Posterior vena cava (tissue), 2 donors: ENCODE results near the gene SLC23A3. TPM values are rescaled to one million over a fixed set of nuclear protein-coding genes. Genes with fewer than 3 reads are reported as not detected.
"Not testable (repeated sequence)": the region's sequence is repeated elsewhere in the genome, so short reads cannot be mapped to it uniquely, and the experiment has no call there.

Source experiments
- DNase-seq: peaks from one replicate; pipeline ENCODE4 v3.0.0-alpha.2; 2020; ENCODE audit warnings: low spot score
- intact Hi-C, 2 donors: fragments of 100-400 bp; cut with DNase I; formaldehyde crosslinking; loops; one replicate each; pipeline versions ENCODE4 v1.14.1 to v1.14.2; 2022 to 2023
- total RNA-seq, 2 donors: library from RNA; stranded (reverse); fragmentation: NEBNext Ultra II Directional; extraction: Animal tissue kit (Norgen Biotek cat#: 25700); gene quantifications; one replicate each; pipeline ENCODE4 v1.2.1, GENCODE V29; 2021
- donor health status: DM: yes; HTN: yes; CAD: no.
- donor health status: DM: yes; HTN: yes; CAD: no.

SLC23A3 gene
- total RNA-seq, 2 donors from 2014 or later: 0.71 to 2.1 TPM

DNA sequence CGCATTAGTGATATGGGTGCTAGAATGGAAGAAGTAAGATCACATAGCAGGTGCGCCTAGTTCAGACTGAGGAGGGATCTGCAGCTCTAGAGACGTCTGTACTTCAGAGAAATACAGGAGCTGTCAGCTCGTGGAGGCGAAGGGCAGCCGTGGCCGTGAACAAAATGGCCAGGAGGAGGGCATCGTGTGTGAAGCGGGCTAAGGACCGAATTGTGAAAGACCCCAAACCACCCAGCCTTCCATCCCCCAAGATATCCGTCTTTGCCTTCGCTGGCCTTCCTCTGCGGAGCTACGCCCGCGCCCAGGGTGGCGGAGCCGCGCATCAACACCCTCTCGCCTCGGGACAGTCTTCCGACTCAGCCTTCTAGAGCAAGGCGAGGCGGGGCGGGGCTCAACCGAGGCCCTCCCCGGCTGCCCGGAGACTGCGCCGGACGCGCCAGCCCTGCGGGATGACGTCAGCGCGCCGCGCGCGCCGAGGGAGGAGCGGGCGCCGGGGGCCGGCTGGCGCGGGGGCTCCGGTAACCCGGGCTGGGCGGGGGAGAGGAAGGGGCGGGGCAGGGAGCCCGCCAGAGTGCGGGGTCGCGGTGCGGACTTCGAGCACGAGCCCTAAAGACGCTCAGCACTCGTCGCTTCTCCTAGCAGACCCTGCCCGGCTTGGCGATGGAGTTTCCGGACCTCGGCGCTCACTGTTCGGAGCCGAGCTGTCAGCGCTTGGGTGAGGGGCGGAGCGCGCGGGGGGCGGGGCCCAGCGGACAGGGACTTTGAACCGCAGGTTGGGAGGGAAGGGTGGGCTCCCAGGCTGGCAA, 36.7 kb upstream of the SLC23A3 start, which contains the start of gene ZFAND2B:
TSS of gene ZFAND2B (plus strand) at position 455 of the 806 bp plus-strand sequence. CDS start at position 661, 206 bp downstream.
- DNase-seq: peak; percentile 98
- intact Hi-C loops: no loop called here

DNA sequence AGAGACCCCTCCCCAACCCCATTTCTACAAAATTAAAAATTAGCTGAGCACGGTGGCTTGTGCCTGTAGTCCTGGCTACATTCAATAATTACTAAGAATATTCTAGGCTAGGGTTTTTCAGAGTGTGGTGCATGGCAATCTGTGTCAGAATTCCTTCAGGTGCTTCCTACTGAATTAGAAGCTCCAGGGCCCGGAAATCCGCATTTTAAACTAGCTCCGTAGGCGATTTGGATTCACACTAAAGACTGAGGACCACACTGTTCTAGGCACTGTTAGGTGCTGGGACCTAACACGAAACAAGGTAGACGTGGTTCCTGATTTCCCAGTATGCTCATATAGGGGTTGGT, 36.1 kb upstream of the SLC23A3 start:
- intact Hi-C loops: no loop called here
- DNase-seq: no peak

DNA sequence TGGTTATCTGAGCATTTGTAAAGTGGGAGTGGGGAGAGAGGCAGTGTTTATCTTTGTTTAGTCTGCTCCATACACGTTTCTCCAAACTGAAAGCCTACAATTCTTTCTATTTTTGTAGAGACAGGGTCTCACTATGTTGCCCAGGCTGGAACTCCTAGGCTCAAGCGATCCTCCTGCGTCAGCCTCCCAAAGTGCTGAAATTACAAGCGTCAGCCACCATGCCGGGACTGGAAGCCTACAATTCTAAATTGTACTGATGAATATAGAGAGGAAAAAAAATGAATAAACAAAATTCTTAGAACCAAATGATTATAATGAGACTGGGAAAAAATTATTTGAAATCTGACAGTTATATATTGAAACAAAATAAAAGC, 35.3 kb upstream of the SLC23A3 start:
- no peak for DNase-seq
- intact Hi-C loops: no loop called here

DNA sequence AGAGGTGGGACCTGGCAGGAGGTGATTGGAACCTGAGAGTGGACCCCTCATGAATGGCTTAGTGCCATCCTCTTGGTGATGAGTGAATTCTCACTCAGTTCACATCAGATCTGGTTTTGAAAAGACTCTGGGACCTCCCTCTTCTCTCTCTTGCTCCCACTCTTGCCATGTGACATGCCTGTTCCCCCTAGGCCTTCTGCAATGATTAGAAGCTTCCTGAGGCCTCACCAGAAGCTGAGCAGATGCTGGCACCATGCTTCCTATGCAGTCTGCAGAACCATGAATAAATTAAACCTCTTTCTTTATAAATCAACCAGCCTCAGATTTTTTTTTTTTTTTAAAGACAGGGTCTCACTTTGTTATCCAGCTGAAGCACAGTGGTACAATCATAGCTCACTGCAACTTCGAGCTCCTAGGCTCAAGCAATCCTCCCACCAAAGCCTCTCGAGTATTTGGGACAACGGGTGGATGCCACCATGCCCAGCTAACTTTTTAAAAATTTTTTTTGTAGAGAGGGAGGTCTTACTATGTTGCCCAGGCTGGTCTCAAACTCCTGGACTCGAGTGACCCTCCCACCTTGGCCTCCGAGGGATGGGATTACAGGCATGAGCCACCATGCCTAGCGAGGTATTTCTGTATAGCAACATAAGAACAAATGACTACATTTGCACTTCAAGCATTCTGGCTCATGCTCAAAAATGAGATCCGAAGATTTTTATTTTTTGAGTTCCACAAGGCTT, 34.8 kb upstream of the SLC23A3 start:
- intact Hi-C loops: no loop called here
- no peak for DNase-seq

DNA sequence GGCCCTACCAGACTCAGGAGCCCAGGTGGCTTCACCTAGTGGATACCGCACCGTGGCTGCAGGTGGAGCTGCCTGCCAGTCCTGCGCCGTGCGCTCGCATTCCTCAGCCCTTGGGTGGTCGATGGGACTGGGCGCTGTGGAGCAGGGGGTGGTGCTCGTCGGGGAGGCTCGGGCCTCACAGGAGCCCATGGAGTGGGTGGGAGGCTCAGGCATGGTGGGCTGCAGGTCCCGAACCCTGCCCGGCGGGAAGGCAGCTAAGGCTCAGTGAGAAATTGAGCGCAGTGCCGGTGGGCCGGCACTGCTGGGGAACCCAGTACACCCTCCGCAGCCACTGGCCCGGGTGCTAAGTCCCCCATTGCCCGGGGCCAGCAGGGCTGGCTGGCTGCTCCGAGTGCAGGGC, 31.5 kb upstream of the SLC23A3 start:
- intact Hi-C loops, DNase-seq: not testable (repeated sequence)

DNA sequence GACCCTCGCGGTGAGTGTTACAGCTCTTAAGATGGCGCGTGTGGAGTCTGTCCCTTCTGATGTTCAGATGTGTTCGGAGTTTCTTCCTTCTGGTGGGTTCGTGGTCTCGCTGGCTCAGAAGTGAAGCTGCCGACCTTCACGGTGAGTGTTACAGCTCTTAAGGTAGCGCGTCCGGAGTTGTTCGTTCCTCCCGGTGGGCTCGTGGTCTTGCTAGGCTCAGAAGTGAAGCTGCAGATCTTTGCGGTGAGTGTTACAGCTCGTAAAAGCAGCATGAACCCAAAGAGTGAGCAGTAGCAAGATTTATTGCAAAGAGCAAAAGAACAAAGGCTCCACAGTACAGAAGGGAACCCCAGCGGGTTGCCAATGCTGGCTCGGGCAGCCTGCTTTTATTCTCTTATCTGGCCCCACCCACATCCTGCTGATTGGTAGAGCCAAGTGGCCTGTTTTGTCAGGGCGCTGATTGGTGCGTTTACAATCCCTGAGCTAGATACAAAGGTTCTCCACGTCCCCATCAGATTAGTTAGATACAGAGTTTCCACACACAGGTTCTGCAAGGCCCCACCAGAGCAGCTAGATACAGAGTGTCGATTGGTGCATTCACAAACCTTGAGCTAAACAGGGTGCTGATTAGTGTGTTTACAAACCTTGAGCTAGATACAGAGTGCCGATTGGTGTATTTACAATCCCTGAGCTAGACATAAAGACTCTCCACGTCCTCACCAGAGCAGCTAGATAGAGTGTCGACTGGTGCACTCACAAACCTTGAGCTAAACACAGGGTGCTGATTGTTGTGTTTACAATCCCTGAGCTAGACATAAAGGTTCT, 30.9 kb upstream of the SLC23A3 start:
- DNase-seq, intact Hi-C loops: not testable (repeated sequence)

DNA sequence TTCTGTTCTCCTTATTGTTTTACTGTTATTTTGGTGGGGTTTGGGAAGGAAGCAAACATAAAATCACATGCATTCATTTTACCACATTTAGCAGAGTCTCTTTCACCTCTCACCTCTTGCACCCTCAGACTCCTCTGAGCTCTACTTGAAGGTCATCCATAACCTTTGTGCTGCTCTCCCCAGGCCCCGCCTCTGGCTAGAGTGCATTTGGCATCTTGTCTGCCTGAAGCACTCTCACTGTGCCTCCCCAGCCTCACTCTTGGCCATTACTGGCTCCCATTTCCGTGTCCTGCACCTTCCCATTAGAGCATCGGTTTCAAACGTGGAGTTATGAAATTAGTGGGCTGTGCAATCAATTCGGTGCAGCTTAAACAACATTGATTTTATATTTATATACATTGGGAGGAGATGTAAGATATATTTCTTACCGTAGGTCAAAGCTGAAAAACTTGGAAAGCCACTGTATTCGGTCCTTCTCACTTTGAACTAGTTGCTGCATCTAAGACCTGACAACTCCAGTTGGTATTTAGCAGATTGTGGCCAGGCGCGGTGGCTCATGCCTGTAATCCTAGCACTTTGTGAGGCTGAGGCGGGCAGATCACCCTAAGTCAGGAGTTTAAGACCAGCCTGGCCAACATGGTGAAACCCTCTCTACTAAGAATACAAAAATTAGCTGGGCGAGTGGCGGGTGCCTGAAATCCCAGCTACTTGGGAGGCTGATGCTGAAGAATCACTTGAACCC, 29.8 kb upstream of the SLC23A3 start:
- DNase-seq: no peak
- intact Hi-C loops: no loop called here

DNA sequence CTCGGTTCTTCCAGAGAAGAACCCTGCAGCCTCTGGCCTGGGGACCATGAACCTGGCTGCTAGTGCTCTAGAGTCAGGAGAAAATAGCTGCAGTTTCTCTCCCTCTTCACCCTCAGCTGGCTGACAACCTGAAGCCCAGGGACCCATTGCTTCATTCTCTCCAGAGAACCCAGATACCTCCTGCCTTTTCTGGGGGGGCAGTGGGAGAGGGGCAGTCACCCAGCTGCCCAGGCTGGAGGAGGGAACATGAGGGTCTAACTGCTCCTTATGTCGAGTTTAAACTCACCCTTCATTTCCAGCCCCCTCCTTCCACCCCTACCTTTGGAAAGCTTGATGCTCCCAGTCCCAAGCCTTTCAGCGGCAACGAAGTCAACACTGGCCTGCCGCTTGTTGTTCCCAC, 29.1 kb upstream of the SLC23A3 start:
- DNase-seq: no peak
- intact Hi-C loops: no loop called here

DNA sequence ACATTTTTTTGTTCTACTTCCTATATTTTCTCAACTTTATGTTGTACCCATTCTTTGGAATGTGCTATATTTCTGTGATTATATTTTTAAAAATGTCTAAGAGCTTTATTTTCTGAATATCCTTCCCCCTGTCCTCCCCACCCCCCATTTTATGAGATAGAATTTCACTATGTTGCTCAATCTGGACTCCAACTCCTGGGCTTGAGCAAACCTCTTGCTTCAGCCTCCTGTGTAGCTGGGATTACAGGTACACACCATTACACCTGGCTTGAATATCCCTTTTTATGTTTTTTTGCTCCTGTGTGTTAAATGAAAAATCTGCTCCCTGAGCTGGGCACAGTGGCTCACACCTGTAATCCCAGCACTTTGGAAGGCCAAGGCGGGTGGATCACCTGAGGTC, 27.6 kb upstream of the SLC23A3 start:
- intact Hi-C loops: no loop called here
- no peak for DNase-seq

DNA sequence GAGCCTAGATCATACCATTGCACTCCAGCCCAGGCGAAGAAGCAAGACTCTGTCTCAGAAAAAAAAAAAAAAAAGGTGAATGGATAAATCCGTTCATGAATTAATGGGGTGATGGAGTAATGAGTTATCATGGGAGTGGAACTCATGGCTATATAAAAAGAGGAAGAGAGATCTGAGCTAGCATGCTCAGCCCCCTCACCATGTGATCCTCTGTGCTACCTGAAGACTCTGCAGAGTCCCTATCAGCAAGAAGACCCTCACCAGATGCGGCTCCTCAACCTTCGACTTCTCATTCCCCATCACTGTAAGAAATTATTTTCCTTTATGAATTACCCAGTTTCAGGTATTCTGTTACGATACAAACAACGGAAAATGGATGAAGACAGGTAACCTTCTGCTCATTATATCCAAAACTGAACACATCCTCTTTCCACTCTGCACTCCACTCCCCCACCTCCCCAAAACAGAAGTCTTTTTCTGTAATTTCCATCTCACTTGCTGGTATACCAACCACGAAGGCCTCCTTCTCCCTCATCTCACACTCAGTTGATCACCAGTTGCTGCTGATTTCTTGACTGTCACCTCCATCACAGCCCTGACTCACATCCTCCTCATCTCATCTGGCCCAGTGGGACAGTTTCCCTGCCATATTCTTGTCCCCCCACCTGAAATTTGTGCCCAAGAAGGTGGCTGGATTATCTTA, 17.1 kb upstream of the SLC23A3 start:
- intact Hi-C loops: no loop called here
- no peak for DNase-seq

DNA sequence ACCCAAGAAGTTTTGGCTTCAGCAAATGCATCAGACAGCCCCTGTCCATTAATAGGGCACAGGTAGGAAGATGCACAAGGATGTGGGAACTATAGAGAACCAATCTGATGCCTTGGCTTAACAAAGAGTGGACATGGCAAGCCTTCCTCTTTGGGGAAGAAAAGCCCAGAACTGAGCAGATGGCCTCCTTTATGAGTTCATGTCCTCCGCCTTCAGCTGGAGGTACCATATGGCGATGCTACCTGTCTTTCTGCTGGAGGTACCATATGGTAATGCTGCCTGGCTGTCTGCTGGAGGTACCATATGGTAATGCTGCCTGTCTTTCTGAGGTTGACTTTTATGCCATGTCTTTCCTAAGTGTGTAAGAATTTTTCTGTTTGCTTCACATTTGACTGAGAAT, 14.3 kb upstream of the SLC23A3 start:
- intact Hi-C loops: no loop called here
- DNase-seq: no peak

DNA sequence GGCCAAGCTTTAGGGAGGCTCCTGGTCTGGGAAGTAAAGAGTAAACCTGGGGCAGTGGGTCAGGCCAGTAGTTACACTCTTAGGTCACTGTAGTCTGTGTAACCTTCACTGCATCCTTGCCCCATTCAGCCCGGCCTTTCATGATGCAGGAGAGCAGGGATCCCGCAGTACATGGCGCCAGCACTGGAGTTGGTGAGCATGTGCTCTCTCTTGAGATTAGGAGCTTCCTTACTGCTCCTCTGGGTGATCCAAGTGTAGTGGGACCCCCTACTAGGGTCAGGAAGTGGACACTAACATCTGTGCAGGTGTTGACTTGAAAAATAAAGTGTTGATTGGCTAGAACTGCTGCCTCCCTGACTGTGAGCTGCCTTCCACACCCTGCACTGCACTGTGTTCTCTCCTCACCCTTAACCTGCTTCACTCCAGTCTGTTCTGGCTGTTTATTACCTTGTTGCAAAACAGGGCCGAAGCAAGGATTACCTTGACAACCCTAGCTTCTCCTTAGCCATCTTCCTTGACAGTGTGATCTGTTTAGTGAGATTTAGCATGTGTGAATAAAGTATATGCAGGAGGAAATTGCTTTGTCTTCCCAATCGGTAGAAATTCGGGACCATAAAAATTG, 13.4 kb upstream of the SLC23A3 start:
- DNase-seq: no peak
- intact Hi-C loops: no loop called here

DNA sequence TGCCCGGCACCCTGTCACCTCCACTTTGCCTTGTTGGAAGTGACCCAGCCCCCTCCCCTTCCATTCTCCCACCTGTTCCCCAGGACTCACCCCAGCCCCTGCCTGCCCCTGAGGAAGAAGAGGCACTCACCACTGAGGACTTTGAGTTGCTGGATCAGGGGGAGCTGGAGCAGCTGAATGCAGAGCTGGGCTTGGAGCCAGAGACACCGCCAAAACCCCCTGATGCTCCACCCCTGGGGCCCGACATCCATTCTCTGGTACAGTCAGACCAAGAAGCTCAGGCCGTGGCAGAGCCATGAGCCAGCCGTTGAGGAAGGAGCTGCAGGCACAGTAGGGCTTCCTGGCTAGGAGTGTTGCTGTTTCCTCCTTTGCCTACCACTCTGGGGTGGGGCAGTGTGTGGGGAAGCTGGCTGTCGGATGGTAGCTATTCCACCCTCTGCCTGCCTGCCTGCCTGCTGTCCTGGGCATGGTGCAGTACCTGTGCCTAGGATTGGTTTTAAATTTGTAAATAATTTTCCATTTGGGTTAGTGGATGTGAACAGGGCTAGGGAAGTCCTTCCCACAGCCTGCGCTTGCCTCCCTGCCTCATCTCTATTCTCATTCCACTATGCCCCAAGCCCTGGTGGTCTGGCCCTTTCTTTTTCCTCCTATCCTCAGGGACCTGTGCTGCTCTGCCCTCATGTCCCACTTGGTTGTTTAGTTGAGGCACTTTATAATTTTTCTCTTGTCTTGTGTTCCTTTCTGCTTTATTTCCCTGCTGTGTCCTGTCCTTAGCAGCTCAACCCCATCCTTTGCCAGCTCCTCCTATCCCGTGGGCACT, 12.7 kb upstream of the SLC23A3 start:
- intact Hi-C loops: no loop called here
- no peak for DNase-seq

DNA sequence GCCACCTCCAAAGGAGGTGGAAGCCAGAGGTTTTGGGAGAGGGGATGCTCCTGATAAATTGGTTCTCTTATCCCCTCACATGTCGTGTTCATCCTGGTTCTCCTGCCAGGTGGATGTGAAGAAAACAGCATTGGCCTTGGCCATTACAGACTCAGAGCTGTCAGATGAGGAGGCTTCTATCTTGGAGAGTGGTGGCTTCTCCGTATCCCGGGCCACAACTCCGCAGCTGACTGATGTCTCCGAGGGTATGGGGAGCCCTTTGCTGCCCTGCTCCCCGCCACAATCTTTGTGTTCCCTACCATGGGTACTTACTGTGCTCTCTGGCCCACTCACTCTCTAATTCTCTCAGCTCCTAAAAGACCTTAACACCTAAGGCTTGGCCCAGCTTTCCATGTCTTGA, 11.7 kb upstream of the SLC23A3 start:
- intact Hi-C loops: no loop called here
- DNase-seq: no peak

DNA sequence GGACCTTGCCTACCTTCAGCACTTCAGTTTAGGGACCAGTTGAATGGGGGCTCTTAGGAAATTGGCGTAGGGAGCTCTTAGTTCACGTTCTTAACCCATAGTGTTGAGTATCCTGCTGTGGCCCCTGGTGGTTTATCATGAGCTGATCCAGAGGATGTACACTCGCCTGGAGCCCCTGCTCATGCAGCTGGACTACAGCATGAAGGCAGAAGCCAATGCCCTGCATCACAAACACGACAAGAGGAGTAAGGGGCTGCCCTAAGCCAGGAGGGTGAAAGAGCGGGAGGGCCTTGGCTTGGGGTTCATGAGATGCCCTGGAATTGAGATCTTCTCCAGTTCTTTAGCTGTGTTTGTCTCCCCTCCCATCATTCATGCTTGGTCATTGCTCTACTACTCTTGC, 11.1 kb upstream of the SLC23A3 start:
- intact Hi-C loops: no loop called here

DNA sequence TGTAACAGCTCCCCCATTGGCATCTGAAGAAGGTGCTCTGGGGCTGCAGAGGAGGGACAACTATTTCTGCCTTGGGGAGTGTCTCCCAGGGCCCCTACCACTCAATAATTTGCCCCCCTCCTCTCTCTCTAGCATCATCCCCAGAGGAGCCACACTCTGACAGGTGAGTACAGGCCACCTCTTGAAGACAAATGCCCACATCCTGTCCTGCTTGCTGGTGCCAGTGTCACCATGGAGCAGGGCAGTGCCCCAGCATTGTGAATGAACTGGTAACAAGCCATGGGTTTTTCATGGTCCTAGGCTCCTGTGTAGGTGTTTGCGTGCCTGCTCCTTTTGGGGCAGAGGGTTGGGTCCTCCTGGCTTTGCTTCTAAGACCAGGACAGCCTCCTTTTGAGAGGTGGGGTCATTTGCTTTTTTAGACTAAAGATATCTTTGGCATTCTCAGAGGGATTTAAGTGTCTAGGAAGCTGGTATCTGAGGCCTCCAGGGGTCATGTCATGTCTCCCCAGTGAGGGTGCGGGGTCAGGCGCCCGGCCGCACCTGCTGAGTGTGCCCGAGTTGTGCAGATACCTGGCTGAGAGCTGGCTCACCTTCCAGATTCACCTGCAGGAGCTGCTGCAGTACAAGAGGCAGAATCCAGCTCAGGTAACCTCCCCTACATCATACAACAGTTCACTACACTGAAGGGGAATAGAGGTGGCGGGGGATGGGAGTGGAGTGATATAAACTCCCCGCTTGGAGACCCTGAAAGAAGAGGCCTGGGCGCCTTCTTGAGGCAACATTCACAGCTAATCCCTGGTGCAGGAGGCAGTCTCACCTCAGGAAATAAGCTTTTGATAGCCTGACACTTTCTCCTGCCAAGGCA, 10.0 kb upstream of the SLC23A3 start:
- intact Hi-C loops: loop anchor here in 1 of 2 donors (5.0 kb wide), 1 partner anchor 37 kb away; the partner anchor contains the start of gene ABCB6
- no peak for DNase-seq

More for the DNA sequence above, 11.1 kb upstream of the SLC23A3 start:
- no peak for DNase-seq
